ENCODE measurements around the gene PRSS38.

PRSS38 gene

GRCh38 chr1:227815468-227816409 lies at the start of gene PRSS38:
PRSS38 (plus strand) TSS chr1:227815675; CDS start chr1:227815717, 42 bp downstream.
- DNase-seq = no peak

GRCh38 chr1:227766015-227766634 lies 49.4 kb upstream of the PRSS38 start:
- peak; percentile 82 for DNase-seq

GRCh38 chr1:227766653-227767277 lies 48.7 kb upstream of the PRSS38 start:
- DNase-seq = no peak

GRCh38 chr1:227767401-227768124 lies 47.9 kb upstream of the PRSS38 start:
- no peak for DNase-seq

- no peak for DNase-seq
Measured at GRCh38 chr1:227768125-227768439, 47.4 kb upstream of the PRSS38 start.

- DNase-seq = no peak
Measured at GRCh38 chr1:227768640-227769039, 46.8 kb upstream of the PRSS38 start.

GRCh38 chr1:227769047-227769935 lies 46.2 kb upstream of the PRSS38 start:
- no peak for DNase-seq

GRCh38 chr1:227769936-227770494 lies 45.5 kb upstream of the PRSS38 start:
- no peak for DNase-seq

- DNase-seq = no peak
Measured at GRCh38 chr1:227770812-227771211, 44.7 kb upstream of the PRSS38 start.

GRCh38 chr1:227771326-227771725 lies 44.1 kb upstream of the PRSS38 start:
- no peak for DNase-seq

GRCh38 chr1:227771771-227772170 lies 43.7 kb upstream of the PRSS38 start:
- no peak for DNase-seq

- DNase-seq = no peak
Measured at GRCh38 chr1:227773558-227773957, 41.9 kb upstream of the PRSS38 start.

- no peak for DNase-seq
Measured at GRCh38 chr1:227774051-227774731, 41.3 kb upstream of the PRSS38 start.

- DNase-seq = no peak
Measured at GRCh38 chr1:227774821-227775661, 40.4 kb upstream of the PRSS38 start.

- no peak for DNase-seq
Measured at GRCh38 chr1:227775841-227776240, 39.6 kb upstream of the PRSS38 start.

GRCh38 chr1:227776331-227776771 lies 39.1 kb upstream of the PRSS38 start:
- DNase-seq = no peak

GRCh38 chr1:227777156-227777555 lies 38.3 kb upstream of the PRSS38 start:
- no peak for DNase-seq

GRCh38 chr1:227777646-227778045 lies 37.8 kb upstream of the PRSS38 start:
- no peak for DNase-seq

- DNase-seq = no peak
Measured at GRCh38 chr1:227778401-227778947, 37.0 kb upstream of the PRSS38 start.

GRCh38 chr1:227779021-227779441 lies 36.4 kb upstream of the PRSS38 start:
- no peak for DNase-seq
